IPS DF 6.9 (cell line): ENCODE data around the gene SRY.
A peak's percentile ranks its signal among the peaks of the same experiment; 100 is the strongest.
"Not testable (repeated sequence)": the region's sequence is repeated elsewhere in the genome, so short reads cannot be mapped to it uniquely, and the experiment has no call there.

ENCODE experiments used
- DNase-seq: peaks from one replicate; pipeline ENCODE4 v3.0.0-alpha.2; 2013; ENCODE audit warnings: low read depth, low spot score
- H3K27ac ChIP-seq: one replicate; pipeline ENCODE4 v1.5.1; 2013; ENCODE audit warnings: low read length, control low read depth
- H3K27me3 ChIP-seq: 2 replicates; pipeline ENCODE4 v1.6.1; 2013; ENCODE audit warnings: mild to moderate bottlenecking, low read length; ENCODE audit not compliant: control insufficient read depth, insufficient read depth
- H3K36me3 ChIP-seq: 2 replicates; pipeline ENCODE4 v1.6.1; 2013; ENCODE audit warnings: low read length; ENCODE audit not compliant: control insufficient read depth, insufficient read depth
- H3K4me1 ChIP-seq: 2 replicates; pipeline ENCODE4 v1.6.1; 2013; ENCODE audit warnings: low read length; ENCODE audit not compliant: control insufficient read depth, insufficient read depth
- H3K4me3 ChIP-seq: 2 replicates; pipeline ENCODE4 v1.5.1; 2013; ENCODE audit warnings: mild to moderate bottlenecking, low read length
- H3K9me3 ChIP-seq: 2 replicates; pipeline ENCODE4 v1.6.1; 2013; ENCODE audit warnings: low read length, inconsistent platforms; ENCODE audit not compliant: control insufficient read depth, insufficient read depth
- WGBS: extraction: QIAGEN DNeasy Blood & Tissue Kit; methylation state at CpG from one replicate; pipeline ENCODE4 v1.1.7; 2013; ENCODE audit warnings: mixed read lengths, missing lambda C conversion rate; ENCODE audit not compliant: insufficient read length, insufficient coverage; 5-methylcytosine and 5-hydroxymethylcytosine counted together

Gene SRY

DNA sequence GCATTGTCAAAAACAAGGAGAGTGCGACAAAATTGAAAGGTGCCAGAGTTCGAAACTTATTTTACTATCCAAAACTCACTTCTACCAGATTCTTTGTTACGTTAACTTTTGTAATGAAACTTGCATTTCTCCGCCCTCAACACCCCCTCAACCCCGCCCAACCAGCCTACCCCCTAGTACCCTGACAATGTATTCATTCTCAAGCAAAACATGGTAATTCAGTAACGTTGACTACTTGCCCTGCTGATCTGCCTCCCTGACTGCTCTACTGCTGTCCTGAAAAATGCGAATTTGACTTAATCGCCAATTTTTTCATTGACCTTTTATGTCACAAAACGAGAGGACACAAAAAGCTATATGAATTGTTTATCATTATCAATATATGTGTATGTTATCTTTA is at the start of gene SRY:
TSS of gene SRY (minus strand) at position 83 of the 400 bp plus-strand sequence. CDS start at position 4, 79 bp downstream.
- peak within 1 kb of the TSS; percentile 44 for H3K27ac ChIP-seq
- H3K4me1 ChIP-seq, result no peaks in the 10 kb centered on the region
- no peak for DNase-seq
- H3K9me3 ChIP-seq, result no peaks in the 10 kb centered on the region; the same call in 1 of the 2 replicates
- H3K27me3 ChIP-seq, result no peaks in the 10 kb centered on the region
- no peaks in the 10 kb centered on the region for H3K36me3 ChIP-seq
- WGBS, result no CpG with 5 or more reads among the region's 9 CpGs
- H3K4me3 ChIP-seq, result peak within 1 kb of the TSS; percentile 35; the same call in 1 of the 2 replicates

DNA sequence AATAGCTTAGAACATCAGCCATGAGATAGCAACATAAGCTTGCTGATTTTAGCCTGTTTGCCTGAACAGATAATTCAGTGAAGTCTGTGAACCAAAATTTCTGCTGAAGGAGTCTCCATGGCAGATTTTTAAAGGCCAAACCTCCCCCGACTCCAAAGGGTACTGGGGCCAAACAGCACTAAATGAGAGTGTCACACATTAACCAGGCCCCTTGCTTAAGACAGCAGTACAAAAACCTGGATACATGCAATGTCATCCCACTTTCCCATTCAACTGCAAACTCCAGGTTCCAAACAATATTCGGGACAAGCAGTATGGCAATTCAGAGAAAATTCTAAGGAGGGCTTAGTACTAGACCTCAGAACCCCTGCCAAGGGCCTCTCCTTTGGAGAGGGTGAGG is 49.6 kb upstream of the SRY start:
- no peak for DNase-seq
- no peaks in the 10 kb centered on the region for H3K36me3 ChIP-seq
- WGBS, result no CpG with 5 or more reads among the region's 2 CpGs
- no peaks in the 10 kb centered on the region for H3K4me1 ChIP-seq
- no peak overlapping the region for H3K27ac ChIP-seq
- no peaks in the 10 kb centered on the region for H3K27me3 ChIP-seq
- H3K4me3 ChIP-seq, result no peak overlapping the region
- H3K9me3 ChIP-seq, result no peaks in the 10 kb centered on the region

DNA sequence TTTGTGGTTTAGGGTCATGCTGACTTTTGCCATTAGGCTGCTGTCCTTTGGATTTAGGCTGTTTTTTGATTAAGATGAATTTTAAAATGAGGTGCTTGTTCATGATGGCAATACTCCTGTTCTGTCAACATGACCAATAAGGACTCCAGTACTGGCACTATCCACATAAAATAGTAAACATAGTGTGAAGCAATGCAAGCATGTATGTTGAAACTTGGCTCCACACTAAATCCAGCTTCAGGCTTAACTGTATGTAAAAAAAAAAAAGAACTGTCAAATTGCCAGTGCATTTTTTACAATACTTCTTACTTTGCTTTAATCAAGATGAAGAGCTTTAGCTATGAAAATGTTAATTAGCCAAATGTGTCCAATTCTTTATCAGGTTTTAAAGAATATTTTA is 47.7 kb upstream of the SRY start:
- Histone ChIP-seq H3K4me1 (no peaks in the 10 kb centered on the region), H3K27ac (no peak overlapping the region), H3K9me3 (no peaks in the 10 kb centered on the region), H3K27me3 (no peaks in the 10 kb centered on the region), H3K4me3 (no peak overlapping the region), H3K36me3 (no peaks in the 10 kb centered on the region)
- no peak for DNase-seq

DNA sequence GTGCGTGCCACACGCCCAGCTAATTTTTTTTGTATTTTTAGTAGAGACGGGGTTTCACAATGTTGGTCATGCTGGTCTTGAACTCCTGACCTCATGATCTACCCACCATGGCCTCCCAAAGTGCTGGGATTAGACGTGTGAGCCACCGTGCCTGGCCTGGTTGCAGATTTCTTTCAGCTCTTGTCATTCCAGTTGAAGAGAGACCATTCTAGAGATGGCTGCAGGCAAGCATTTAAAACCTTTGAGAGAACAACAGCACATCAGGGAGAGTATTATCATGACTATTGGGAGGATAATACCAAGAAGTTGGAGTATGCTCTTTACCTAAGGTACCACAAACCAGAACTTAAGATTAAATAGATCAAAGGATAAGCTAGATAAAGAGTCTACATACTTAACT is 41.0 kb upstream of the SRY start:
- Histone ChIP-seq H3K4me1 (no peaks in the 10 kb centered on the region), H3K9me3 (no peaks in the 10 kb centered on the region), H3K27ac (no peak overlapping the region), H3K36me3 (no peaks in the 10 kb centered on the region), H3K4me3 (no peak overlapping the region), H3K27me3 (no peaks in the 10 kb centered on the region)
- no peak for DNase-seq
- WGBS, result no CpG with 5 or more reads among the region's 5 CpGs

DNA sequence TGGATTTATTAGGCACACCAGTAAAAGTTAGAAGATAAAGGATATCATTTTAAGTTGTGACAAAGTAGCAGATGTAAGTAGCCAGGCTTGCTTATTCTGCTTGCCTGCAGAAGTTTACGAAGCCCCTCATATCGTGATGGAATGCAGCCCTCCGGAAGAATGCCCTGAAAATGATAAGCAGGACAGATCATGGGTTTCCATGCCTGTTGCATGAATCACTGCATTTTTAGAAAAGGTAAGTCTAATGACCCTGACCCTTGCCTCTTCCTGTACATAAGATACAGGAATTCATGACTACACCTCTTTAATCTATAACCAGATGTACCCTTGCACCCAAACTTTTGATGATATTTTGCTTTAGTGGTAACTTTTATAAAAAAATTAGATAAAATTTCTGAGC is 37.0 kb upstream of the SRY start:
- Histone ChIP-seq H3K27ac (no peak overlapping the region), H3K4me3 (no peak overlapping the region), H3K4me1 (no peaks in the 10 kb centered on the region), H3K27me3 (no peaks in the 10 kb centered on the region), H3K36me3 (no peaks in the 10 kb centered on the region), H3K9me3 (no peaks in the 10 kb centered on the region)
- DNase-seq, result no peak
- no CpG with 5 or more reads among the region's 3 CpGs for WGBS

DNA sequence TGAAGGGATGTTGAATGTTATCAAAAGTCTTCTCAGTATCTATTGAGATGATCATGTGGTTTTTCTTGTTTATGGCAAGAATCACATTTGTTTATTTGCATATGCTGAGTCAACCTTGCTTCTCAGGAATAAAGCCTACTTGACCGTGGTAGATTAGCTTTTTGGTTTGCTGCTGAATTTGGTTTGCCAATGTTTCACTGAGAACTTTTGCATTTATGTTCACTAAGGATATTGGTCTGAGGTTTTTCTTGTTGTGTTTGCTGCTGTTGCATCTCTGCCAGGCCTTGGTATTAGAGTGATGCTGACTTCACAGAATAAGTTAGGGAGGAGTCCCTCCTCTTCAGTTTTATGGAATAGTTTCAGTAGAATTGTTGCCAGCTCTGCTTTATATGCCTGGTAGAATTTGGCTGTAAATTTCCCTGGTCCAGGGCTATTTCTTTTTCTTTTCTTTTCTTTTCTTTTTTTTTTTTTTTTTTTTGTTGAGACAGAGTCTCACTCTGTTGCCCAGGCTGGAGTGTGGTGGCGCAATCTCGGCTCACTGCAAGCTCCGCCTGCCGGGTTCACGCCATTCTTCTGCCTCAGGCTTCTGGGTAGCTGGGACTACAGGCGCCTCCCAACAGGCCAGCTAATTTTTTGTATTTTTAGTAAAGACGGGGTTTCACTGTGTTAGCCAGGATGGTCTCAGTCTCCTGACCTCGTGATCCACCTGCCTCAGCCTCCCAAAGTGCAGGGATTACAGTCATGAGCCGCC is 29.8 kb upstream of the SRY start:
- H3K27me3 ChIP-seq, H3K4me3 ChIP-seq, H3K4me1 ChIP-seq, H3K9me3 ChIP-seq, DNase-seq, H3K27ac ChIP-seq, H3K36me3 ChIP-seq: not testable (repeated sequence)
- WGBS, result no CpG with 5 or more reads among the region's 10 CpGs

DNA sequence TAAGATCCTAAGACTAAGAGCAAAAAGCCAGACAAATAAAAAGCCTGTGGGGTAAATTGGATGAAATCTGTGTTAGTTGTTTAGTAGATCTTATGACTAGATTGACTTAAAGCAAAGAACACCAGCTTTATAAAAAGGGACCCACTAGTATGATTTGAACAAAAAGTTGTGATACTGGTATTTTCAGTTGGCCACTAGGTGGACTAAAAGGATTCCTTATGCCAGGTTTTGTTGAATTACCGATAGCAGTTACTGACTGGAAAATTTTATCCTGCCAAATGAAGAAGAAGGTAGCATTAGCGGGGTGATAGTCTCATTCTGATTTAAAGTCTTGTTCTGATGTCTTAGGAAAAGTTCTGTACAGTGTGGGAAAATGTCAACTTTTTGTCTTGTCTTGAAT is 12.8 kb upstream of the SRY start:
- Histone ChIP-seq H3K27ac (no peak overlapping the region), H3K4me1 (no peaks in the 10 kb centered on the region), H3K9me3 (no peaks in the 10 kb centered on the region), H3K4me3 (no peak overlapping the region), H3K27me3 (no peaks in the 10 kb centered on the region), H3K36me3 (no peaks in the 10 kb centered on the region)
- WGBS, result no CpG with 5 or more reads among the region's 2 CpGs
- no peak for DNase-seq

DNA sequence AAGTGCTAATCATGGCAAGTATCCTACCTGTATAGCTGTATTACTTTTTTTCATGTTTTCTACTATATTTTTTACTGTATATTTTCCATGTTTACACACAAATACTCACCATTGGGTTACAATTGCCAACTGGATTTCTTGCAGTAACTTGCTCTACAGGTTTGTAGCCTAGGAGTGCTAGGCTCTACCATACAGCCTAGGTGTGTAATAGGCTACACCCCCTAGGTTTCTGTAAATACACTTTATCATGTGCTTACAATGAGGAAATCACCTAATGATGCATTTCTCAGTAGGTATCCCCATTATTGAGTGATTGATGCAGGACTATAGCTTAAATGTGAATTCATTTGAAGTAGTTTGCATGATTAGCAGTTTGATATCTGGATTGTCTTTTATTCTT is 10.5 kb upstream of the SRY start:
- Histone ChIP-seq H3K27me3 (no peaks in the 10 kb centered on the region), H3K4me3 (no peak overlapping the region), H3K27ac (no peak overlapping the region), H3K36me3 (no peaks in the 10 kb centered on the region), H3K4me1 (no peaks in the 10 kb centered on the region), H3K9me3 (no peaks in the 10 kb centered on the region)
- no peak for DNase-seq

DNA sequence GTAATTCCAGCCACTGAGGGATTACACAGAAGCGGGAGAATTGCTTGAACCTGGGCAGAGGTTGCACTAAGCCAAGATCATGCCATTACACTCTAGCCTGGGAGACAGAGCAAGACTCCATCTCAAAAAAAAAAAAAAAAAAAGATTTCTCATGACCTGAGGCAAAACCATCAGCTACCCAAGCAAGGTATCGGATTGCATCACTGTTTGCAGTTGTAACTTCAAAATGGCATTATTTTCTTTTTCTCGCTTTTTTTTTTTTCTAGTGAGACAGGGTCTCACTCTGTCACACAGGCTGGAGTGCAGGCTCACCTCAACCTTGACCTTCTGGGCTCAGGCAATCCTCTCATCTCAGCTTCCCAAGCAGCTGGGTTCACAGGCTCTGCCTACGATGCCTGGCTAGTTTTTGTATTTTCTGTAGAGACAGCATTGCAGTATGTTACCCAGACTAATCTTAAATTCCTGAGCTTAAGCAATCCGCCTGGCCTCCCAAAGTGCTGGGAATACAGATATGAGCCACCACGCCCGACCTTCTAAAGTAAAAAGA is 9.6 kb upstream of the SRY start:
- Histone ChIP-seq H3K9me3 (no peaks in the 10 kb centered on the region), H3K4me1 (no peaks in the 10 kb centered on the region), H3K27ac (no peak overlapping the region), H3K4me3 (no peak overlapping the region), H3K36me3 (no peaks in the 10 kb centered on the region), H3K27me3 (no peaks in the 10 kb centered on the region)
- no peak for DNase-seq
- no CpG with 5 or more reads among the region's 7 CpGs for WGBS

DNA sequence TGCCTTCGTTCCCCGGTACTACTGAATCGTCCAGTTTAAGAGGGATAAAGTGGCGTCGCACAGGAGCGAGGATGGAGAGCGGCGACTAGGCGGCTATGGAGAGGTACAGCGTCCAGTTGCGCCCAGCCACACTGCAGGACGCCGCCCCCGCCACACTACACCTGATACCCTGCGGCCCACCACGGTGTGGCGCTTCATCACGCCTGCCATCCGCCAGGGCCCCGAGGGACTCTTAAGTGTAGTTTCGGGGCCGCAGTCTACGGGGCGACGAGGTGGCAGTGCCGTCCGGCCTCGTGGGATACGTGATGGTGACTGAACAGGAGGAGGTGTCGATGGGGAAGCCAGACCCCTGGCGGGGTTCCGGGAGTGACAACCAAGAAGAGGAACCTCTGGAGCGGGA is 2.3 kb upstream of the SRY start:
- H3K4me1 ChIP-seq, result no peaks in the 10 kb centered on the region
- H3K36me3 ChIP-seq, result no peaks in the 10 kb centered on the region
- no CpG with 5 or more reads among the region's 33 CpGs for WGBS
- H3K27ac ChIP-seq, result no peak overlapping the region
- no peaks in the 10 kb centered on the region for H3K27me3 ChIP-seq
- no peak for DNase-seq
- H3K9me3 ChIP-seq, result no peaks in the 10 kb centered on the region; the same call in 1 of the 2 replicates
- H3K4me3 ChIP-seq, result no peak overlapping the region
